SU-DHL-6 (cell line): ENCODE data around the gene INPPL1.

Source experiments
- H2AFZ ChIP-seq: fragments of 200-600 bp; sonication (generic); 2 replicates; pipeline ENCODE4 v1.6.1; 2014; ENCODE audit warnings: low read depth, mild to moderate bottlenecking, moderate library complexity, mixed read lengths, antibody characterized with exemption, low read length; ENCODE audit not compliant: severe bottlenecking
- H3F3A ChIP-seq: fragments of 200-600 bp; shearing (Covaris generic); 2 replicates; pipeline ENCODE4 v1.6.0; 2016; ENCODE audit warnings: antibody characterized with exemption, mild to moderate bottlenecking; ENCODE audit not compliant: insufficient read depth
- H3K27ac ChIP-seq: fragments of 200-600 bp; sonication (generic); 2 replicates; pipeline ENCODE4 v1.5.1; 2016; ENCODE audit warnings: low read depth, mild to moderate bottlenecking, low read length, moderate library complexity, mixed read lengths
- H3K27me3 ChIP-seq: fragments of 200-600 bp; sonication (generic), shearing (Covaris generic); 2 replicates; pipeline ENCODE4 v1.6.0; 2014; ENCODE audit warnings: mild to moderate bottlenecking, low read length
- H3K36me3 ChIP-seq: fragments of 200-600 bp; sonication (generic); 2 replicates; pipeline ENCODE4 v1.6.1; 2014; ENCODE audit warnings: mild to moderate bottlenecking, low read length, mixed read lengths
- H3K4me2 ChIP-seq: fragments of 300-600, 200-600 bp; shearing (Covaris generic), sonication (generic); 2 replicates; pipeline ENCODE4 v1.6.0; 2014; ENCODE audit warnings: low read length, low read depth, mild to moderate bottlenecking; ENCODE audit not compliant: poor library complexity, severe bottlenecking
- H3K4me3 ChIP-seq: fragments of 200-600 bp; sonication (generic); 2 replicates; pipeline ENCODE4 v1.5.1; 2014; ENCODE audit warnings: antibody characterized with exemption, low read length, mild to moderate bottlenecking, mixed read lengths; ENCODE audit not compliant: insufficient read depth, poor library complexity, severe bottlenecking
- H3K79me2 ChIP-seq: fragments of 200-600 bp; sonication (generic); 2 replicates; pipeline ENCODE4 v1.6.1; 2014; ENCODE audit warnings: mild to moderate bottlenecking, low read length, moderate library complexity; ENCODE audit not compliant: insufficient read depth
- H3K9ac ChIP-seq: fragments of 200-600 bp; sonication (generic); 2 replicates; pipeline ENCODE4 v1.7.0; 2014; ENCODE audit warnings: mild to moderate bottlenecking, low read length
- H3K9me2 ChIP-seq: fragments of 200-600 bp; sonication (generic); replicated peaks from 2 replicates; pipeline ENCODE4 v1.6.1; 2014; ENCODE audit warnings: low read length; ENCODE audit not compliant: insufficient read depth
- H3K9me3 ChIP-seq: fragments of 200-600 bp; sonication (generic); 2 replicates; pipeline ENCODE4 v1.6.1; 2014; ENCODE audit warnings: low read length, mixed read lengths; ENCODE audit not compliant: insufficient read depth
- H4K20me1 ChIP-seq: fragments of 200-600 bp; sonication (generic); 2 replicates; pipeline ENCODE4 v1.6.1; 2014; ENCODE audit warnings: low read depth, mild to moderate bottlenecking, antibody characterized with exemption, low read length, moderate library complexity, mixed read lengths
- EZH2phosphoT487 ChIP-seq: fragments of 200-600 bp; sonication (generic), shearing (Covaris generic); conservative IDR thresholded peaks from 2 replicates; pipeline ENCODE4 v1.6.1; 2018; ENCODE audit warnings: mild to moderate bottlenecking, antibody characterized with exemption, low read length, moderate library complexity, mixed read lengths
- TF ChIP-seq, protein P1 (sequence below): fragments of 200-600 bp; sonication (generic); IDR thresholded peaks from one replicate; pipeline ENCODE4 v1.5.1; 2017; ENCODE audit warnings: antibody characterized with exemption, mild to moderate bottlenecking, low read length, moderate library complexity; ENCODE audit not compliant: insufficient read depth, poor library complexity, severe bottlenecking

INPPL1 gene

DNA sequence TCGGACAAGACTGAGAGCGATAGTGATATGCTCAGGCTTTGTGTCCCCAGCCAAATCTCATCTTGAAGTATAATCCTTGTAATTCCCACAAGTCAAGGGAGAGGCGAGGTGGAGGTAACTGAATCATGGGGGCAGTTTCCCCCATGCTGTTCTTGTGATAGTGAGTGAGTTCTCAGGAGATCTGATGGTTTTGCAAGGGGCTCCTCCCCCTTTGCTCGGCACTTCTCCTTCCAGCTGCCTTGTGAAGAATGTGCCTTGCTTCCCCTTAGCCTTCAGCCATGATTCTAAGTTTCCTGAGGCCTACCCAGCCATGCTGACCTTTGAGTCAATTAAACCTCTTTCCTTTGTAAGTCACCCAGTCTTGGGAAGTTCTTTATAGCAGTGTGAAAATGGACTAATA, 15.5 kb upstream of the INPPL1 start:
- no peak overlapping the region for H3K4me2 ChIP-seq
- no peak overlapping the region for H3K4me3 ChIP-seq
- H3K79me2 ChIP-seq, result no peaks in the 10 kb centered on the region
- H3K27me3 ChIP-seq, result no peaks in the 10 kb centered on the region
- H3K9me2 ChIP-seq, result no peaks in the 10 kb centered on the region
- H3K9ac ChIP-seq, result no peak overlapping the region
- no peak overlapping the region for H3K27ac ChIP-seq
- no peaks in the 10 kb centered on the region for H3K9me3 ChIP-seq
- no peak overlapping the region for H2AFZ ChIP-seq
- H4K20me1 ChIP-seq, result no peaks in the 10 kb centered on the region
- H3F3A ChIP-seq, result no peaks in the 10 kb centered on the region
- TF ChIP-seq EZH2phosphoT487, result no peak
- TF ChIP-seq, protein P1, sequence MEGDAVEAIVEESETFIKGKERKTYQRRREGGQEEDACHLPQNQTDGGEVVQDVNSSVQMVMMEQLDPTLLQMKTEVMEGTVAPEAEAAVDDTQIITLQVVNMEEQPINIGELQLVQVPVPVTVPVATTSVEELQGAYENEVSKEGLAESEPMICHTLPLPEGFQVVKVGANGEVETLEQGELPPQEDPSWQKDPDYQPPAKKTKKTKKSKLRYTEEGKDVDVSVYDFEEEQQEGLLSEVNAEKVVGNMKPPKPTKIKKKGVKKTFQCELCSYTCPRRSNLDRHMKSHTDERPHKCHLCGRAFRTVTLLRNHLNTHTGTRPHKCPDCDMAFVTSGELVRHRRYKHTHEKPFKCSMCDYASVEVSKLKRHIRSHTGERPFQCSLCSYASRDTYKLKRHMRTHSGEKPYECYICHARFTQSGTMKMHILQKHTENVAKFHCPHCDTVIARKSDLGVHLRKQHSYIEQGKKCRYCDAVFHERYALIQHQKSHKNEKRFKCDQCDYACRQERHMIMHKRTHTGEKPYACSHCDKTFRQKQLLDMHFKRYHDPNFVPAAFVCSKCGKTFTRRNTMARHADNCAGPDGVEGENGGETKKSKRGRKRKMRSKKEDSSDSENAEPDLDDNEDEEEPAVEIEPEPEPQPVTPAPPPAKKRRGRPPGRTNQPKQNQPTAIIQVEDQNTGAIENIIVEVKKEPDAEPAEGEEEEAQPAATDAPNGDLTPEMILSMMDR, result no peak
- no peaks in the 10 kb centered on the region for H3K36me3 ChIP-seq

- no peaks in the 10 kb centered on the region for H3F3A ChIP-seq
- TF ChIP-seq, protein P1, result no peak
- no peak for TF ChIP-seq EZH2phosphoT487
- no peak within 1 kb of the TSS for H2AFZ ChIP-seq
- H3K27me3 ChIP-seq, result no peaks in the 10 kb centered on the region
- no peak within 1 kb of the TSS for H3K4me3 ChIP-seq
- H3K79me2 ChIP-seq, result no peaks in the 10 kb centered on the region
- no peaks in the 10 kb centered on the region for H3K9me3 ChIP-seq
- H3K9ac ChIP-seq, result no peak within 1 kb of the TSS
- no peaks in the 10 kb centered on the region for H3K36me3 ChIP-seq
- no peak within 1 kb of the TSS for H3K4me2 ChIP-seq
- H3K9me2 ChIP-seq, result no peaks in the 10 kb centered on the region
- H3K27ac ChIP-seq, result no peak within 1 kb of the TSS
- H4K20me1 ChIP-seq, result no peaks in the 10 kb centered on the region
These were observed 7.9 kb upstream of the INPPL1 start, which contains the start of gene FOLR2 for GRCh38 chr11:72216638-72217037. Gene FOLR2, plus strand, starts transcription at chr11:72216794. Its CDS starts 1,791 bp downstream, at chr11:72218585.

DNA sequence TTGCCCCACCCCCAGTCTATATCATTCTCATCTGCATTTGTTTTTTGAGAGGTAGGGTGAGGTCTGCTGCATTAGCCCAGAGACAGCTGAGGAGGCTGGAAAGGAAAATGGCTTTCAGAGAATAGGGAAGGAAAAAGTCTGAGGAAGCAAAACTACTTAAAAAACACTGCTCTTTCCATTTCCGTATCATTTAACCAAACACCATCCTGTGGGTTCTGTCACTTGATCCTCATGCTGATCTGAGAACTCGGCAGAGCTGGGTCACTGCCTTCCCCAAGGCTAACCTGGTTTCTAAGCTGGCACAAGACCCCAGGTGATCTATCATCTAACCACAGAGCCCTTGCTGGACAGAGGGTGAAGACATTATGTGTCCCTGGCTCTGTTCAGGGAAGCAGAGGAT, 6.7 kb upstream of the INPPL1 start:
- Histone ChIP-seq H3K27me3 (no peaks in the 10 kb centered on the region), H3K9me3 (no peaks in the 10 kb centered on the region), H3K9me2 (no peaks in the 10 kb centered on the region), H2AFZ (no peak overlapping the region), H3F3A (no peaks in the 10 kb centered on the region; the same call in 1 of the 2 replicates), H3K36me3 (no peaks in the 10 kb centered on the region), H3K9ac (no peak overlapping the region), H3K4me2 (no peak overlapping the region), H4K20me1 (no peaks in the 10 kb centered on the region), H3K4me3 (no peak overlapping the region), H3K27ac (no peak overlapping the region), H3K79me2 (no peaks in the 10 kb centered on the region)
- TF ChIP-seq, protein P1, result no peak
- no peak for TF ChIP-seq EZH2phosphoT487
